ENCODE data around the gene EID2.

Gene EID2

DNA sequence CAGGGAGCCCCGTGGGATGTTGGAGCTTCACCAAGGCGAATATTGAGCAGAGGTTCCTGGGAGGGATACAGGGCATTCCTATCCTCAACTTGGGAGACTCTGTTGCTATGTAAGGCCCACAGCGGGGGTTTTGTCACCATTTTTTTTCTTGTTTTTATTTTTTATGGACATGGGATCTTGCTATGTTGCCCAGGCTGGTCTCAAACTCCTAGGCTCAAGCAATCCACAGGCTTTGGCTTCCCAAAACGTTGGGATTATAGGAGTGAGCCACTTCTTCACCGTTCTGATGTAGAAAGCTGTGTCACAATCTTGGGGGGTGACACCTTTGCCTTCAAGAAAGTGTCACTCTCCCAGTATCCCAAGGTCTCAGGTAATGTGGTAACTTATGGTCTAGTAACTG is 38.6 kb downstream of the EID2 start:
- no peak overlapping the region for H3K9ac ChIP-seq (ENCODE audit: low read depth, low read length)
- peaks cover 5% of the 10 kb centered on the region for H3K4me1 ChIP-seq (ENCODE audit: control insufficient read depth, insufficient read depth, low read length)
- no peaks in the 10 kb centered on the region for H3K9me3 ChIP-seq (ENCODE audit: control insufficient read depth, insufficient read depth, low read length)
- H3K27ac ChIP-seq (ENCODE audit: low read depth, low read length): no peak overlapping the region
- peaks cover 88% of the 10 kb centered on the region for H3K27me3 ChIP-seq (ENCODE audit: control insufficient read depth, insufficient read depth, low read length)
- no peak overlapping the region for H3K4me3 ChIP-seq (ENCODE audit: low read depth, low read length)
- H3K36me3 ChIP-seq (ENCODE audit: control insufficient read depth, insufficient read depth, low read length): no peaks in the 10 kb centered on the region

DNA sequence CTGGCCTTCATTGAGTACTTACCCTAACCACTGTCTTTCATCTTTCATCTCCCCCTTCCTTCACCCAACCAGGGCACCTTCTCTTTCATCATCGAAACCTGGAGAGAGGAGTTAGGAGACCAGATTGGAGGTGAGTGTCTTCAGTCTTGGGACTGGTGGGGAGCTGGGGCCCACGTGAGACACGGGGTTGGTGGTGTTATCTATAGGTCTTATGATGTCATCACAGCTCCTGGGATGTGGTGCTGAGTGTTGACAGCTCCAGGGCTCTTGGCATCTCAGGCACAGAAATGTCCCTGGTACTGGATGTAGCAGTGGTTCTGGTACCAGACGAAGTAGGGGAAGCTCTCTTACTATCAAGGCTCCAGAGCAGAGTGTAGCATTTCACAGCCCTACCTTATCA is 39.4 kb downstream of the EID2 start:
- no peaks in the 10 kb centered on the region for H3K36me3 ChIP-seq (ENCODE audit: control insufficient read depth, insufficient read depth, low read length)
- H3K4me1 ChIP-seq (ENCODE audit: control insufficient read depth, insufficient read depth, low read length): peaks cover 5% of the 10 kb centered on the region
- no peak overlapping the region for H3K9ac ChIP-seq (ENCODE audit: low read depth, low read length)
- no peak overlapping the region for H3K4me3 ChIP-seq (ENCODE audit: low read depth, low read length)
- no peaks in the 10 kb centered on the region for H3K9me3 ChIP-seq (ENCODE audit: control insufficient read depth, insufficient read depth, low read length)
- peaks cover 81% of the 10 kb centered on the region for H3K27me3 ChIP-seq (ENCODE audit: control insufficient read depth, insufficient read depth, low read length)
- H3K27ac ChIP-seq (ENCODE audit: low read depth, low read length): no peak overlapping the region

DNA sequence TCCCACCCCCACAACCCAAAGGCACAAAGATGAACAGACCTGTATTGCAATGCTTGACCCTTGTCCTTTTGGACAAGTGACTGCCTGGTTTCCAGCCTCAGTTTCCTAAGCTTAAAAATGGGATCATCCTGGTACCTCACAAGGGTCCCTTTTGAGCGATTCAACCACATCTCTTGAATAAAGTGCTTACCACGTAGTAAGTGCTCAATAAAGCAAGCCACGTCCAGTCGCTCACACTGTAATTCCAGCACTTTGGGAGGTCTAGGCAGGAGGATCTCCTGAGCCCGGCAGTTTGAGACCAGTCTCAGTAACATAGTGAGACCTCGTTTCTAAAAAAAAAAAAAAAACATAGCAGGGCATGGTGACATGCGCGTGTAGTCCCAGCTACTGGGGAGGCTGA is 40.0 kb downstream of the EID2 start:
- peaks cover 5% of the 10 kb centered on the region for H3K4me1 ChIP-seq (ENCODE audit: control insufficient read depth, insufficient read depth, low read length)
- no peak overlapping the region for H3K4me3 ChIP-seq (ENCODE audit: low read depth, low read length)
- H3K27ac ChIP-seq (ENCODE audit: low read depth, low read length): no peak overlapping the region
- peaks cover 74% of the 10 kb centered on the region for H3K27me3 ChIP-seq (ENCODE audit: control insufficient read depth, insufficient read depth, low read length)
- H3K9ac ChIP-seq (ENCODE audit: low read depth, low read length): no peak overlapping the region
- no peaks in the 10 kb centered on the region for H3K9me3 ChIP-seq (ENCODE audit: control insufficient read depth, insufficient read depth, low read length)
- no peaks in the 10 kb centered on the region for H3K36me3 ChIP-seq (ENCODE audit: control insufficient read depth, insufficient read depth, low read length)

DNA sequence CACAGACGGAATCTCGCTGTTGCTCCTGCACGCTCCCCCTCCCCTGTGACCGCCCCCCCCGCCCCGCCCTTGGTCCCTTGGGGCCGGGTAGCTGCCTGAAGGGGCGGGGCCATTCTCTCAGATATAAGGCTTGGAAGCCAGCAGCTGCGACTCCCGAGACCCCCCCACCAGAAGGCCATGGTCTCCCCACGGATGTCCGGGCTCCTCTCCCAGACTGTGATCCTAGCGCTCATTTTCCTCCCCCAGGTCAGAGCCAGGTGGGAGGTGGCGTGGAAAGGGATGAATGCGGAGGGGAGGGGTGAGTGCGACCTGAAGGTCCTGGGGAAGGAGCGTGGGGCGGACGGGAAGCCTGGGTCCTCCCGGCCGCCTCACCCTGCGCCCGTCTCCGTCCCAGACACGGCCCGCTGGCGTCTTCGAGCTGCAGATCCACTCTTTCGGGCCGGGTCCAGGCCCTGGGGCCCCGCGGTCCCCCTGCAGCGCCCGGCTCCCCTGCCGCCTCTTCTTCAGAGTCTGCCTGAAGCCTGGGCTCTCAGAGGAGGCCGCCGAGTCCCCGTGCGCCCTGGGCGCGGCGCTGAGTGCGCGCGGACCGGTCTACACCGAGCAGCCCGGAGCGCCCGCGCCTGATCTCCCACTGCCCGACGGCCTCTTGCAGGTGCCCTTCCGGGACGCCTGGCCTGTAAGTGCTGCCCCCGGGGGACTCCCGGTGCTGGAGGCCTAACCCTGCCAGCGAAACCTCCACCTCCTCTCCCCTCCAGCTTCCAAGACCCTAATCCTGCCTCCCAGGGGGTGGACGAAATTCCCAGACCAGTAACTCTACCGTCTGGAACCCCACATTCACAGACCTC is 40.9 kb downstream of the EID2 start, which contains the start of gene DLL3:
DLL3 (plus strand) TSS at position 150 of the 845 bp plus-strand sequence; CDS start at position 178, 28 bp downstream.
- H3K4me3 ChIP-seq (ENCODE audit: low read depth, low read length): peak within 1 kb of the TSS; percentile 57
- H3K36me3 ChIP-seq (ENCODE audit: control insufficient read depth, insufficient read depth, low read length): no peaks in the 10 kb centered on the region
- H3K27me3 ChIP-seq (ENCODE audit: control insufficient read depth, insufficient read depth, low read length): peaks cover 65% of the 10 kb centered on the region
- H3K9ac ChIP-seq (ENCODE audit: low read depth, low read length): no peak within 1 kb of the TSS
- H3K9me3 ChIP-seq (ENCODE audit: control insufficient read depth, insufficient read depth, low read length): no peaks in the 10 kb centered on the region
- H3K27ac ChIP-seq (ENCODE audit: low read depth, low read length): no peak within 1 kb of the TSS
- H3K4me1 ChIP-seq (ENCODE audit: control insufficient read depth, insufficient read depth, low read length): peaks cover 5% of the 10 kb centered on the region

DNA sequence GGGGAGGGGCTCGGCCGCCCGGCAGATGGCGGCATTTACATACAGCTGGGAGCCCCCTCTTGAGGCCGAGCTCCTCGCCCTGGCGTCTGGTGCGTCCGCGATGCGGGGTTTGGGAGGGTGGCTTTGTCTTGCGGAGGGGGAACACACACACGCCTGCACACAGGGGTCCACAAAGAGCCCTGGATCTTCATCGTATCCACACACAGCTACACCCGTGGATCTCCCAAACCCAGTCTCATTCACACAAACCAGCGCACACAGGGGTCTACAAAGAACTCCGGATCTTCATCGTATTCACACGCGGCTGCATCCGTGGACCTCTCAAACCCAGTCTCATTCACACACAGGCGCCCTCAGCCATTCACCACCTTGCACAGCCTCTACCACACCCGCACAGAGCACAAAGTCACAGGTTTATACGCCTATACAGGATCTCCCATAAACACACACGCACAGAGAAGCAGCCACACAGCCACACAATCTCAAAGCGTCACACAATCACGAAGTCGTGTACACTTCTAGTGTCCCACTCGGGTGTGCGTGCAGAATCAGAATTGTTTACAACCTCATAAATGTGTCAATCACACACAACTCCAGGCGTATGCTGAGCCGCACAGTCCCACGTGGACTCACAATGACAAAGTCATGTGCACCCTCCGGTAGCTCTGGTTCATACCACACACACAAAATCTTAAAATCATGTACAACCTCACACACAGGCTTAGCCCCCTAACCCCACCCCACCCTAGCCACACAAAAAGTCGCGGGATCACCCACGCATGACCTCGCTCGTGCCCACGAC is 41.8 kb downstream of the EID2 start:
- Histone ChIP-seq H3K4me1 (ENCODE audit: control insufficient read depth, insufficient read depth, low read length) (peaks cover 5% of the 10 kb centered on the region), H3K9ac (ENCODE audit: low read depth, low read length) (no peak overlapping the region), H3K27me3 (ENCODE audit: control insufficient read depth, insufficient read depth, low read length) (peaks cover 57% of the 10 kb centered on the region), H3K36me3 (ENCODE audit: control insufficient read depth, insufficient read depth, low read length) (no peaks in the 10 kb centered on the region), H3K27ac (ENCODE audit: low read depth, low read length) (no peak overlapping the region), H3K9me3 (ENCODE audit: control insufficient read depth, insufficient read depth, low read length) (no peaks in the 10 kb centered on the region), H3K4me3 (ENCODE audit: low read depth, low read length) (peak overlapping the region; percentile 57)

DNA sequence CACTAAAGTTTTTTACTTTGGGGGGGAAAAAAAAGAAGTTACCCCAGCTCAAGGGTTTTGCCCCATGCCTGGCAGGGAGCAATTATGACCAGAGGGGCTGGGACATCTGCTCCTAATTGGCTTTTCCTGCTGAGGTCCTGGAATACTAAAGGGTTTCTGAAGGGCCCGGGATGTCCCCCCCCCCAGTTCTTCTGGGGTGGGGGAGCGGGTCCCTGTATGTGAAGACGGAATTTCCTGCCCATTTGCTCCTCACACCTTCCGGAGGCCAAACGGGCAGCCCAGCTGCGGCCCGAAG is 42.3 kb downstream of the EID2 start:
- Histone ChIP-seq H3K36me3 (ENCODE audit: control insufficient read depth, insufficient read depth, low read length) (no peaks in the 10 kb centered on the region), H3K4me3 (ENCODE audit: low read depth, low read length) (peak overlapping the region; percentile 57; the same call in 1 of the 2 replicates), H3K4me1 (ENCODE audit: control insufficient read depth, insufficient read depth, low read length) (peaks cover 5% of the 10 kb centered on the region), H3K27ac (ENCODE audit: low read depth, low read length) (no peak overlapping the region), H3K9me3 (ENCODE audit: control insufficient read depth, insufficient read depth, low read length) (no peaks in the 10 kb centered on the region), H3K27me3 (ENCODE audit: control insufficient read depth, insufficient read depth, low read length) (peaks cover 53% of the 10 kb centered on the region), H3K9ac (ENCODE audit: low read depth, low read length) (no peak overlapping the region)

DNA sequence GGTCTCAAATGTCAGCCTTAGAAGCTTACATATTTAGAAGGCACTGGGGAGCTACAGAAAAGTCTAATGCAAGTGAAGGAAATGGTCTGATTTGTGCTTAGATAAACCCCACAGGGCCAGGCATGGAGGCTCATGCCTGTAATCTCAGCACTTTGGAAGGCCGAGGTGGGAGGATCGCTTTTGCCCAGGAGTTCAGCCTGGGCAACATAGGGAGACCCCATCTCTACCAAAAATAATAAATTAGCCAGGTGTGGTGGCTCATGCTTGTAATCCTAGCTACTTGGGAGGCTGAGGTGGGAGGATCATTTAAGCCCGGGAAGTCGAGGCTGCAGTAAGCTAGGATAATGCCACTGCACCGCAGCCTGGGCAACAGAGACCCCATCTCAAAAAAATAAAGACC is 43.9 kb downstream of the EID2 start:
- no peak overlapping the region for H3K27ac ChIP-seq (ENCODE audit: low read depth, low read length)
- H3K4me1 ChIP-seq (ENCODE audit: control insufficient read depth, insufficient read depth, low read length): peaks cover 5% of the 10 kb centered on the region
- H3K27me3 ChIP-seq (ENCODE audit: control insufficient read depth, insufficient read depth, low read length): peaks cover 39% of the 10 kb centered on the region
- H3K4me3 ChIP-seq (ENCODE audit: low read depth, low read length): no peak overlapping the region
- H3K9me3 ChIP-seq (ENCODE audit: control insufficient read depth, insufficient read depth, low read length): no peaks in the 10 kb centered on the region
- H3K9ac ChIP-seq (ENCODE audit: low read depth, low read length): no peak overlapping the region
- H3K36me3 ChIP-seq (ENCODE audit: control insufficient read depth, insufficient read depth, low read length): peaks cover 6% of the 10 kb centered on the region; the same call in 1 of the 2 replicates

DNA sequence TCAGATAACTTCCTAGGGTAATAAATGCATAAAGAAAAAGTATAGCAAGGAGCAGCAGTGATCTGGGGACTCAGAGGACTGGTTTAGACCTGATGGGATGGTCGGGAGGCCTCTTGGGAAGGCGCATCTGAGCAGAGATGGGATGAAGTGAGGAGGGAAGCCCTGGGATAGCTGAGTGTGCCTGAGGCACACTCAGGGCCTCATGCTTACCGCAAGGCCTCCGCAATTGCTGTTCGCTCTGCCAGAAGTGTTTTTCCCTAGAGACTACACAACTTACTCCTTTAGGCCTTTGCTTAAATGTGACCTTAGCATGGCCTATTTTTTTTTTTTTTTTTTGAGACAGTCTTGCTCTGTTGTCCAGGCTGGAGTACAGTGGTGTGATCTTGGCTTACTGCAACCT is 45.3 kb downstream of the EID2 start:
- Histone ChIP-seq H3K9me3 (ENCODE audit: control insufficient read depth, insufficient read depth, low read length) (no peaks in the 10 kb centered on the region), H3K4me3 (ENCODE audit: low read depth, low read length) (no peak overlapping the region), H3K4me1 (ENCODE audit: control insufficient read depth, insufficient read depth, low read length) (peaks cover 5% of the 10 kb centered on the region), H3K27me3 (ENCODE audit: control insufficient read depth, insufficient read depth, low read length) (peaks cover 25% of the 10 kb centered on the region), H3K9ac (ENCODE audit: low read depth, low read length) (no peak overlapping the region), H3K27ac (ENCODE audit: low read depth, low read length) (no peak overlapping the region), H3K36me3 (ENCODE audit: control insufficient read depth, insufficient read depth, low read length) (peaks cover 18% of the 10 kb centered on the region)

DNA sequence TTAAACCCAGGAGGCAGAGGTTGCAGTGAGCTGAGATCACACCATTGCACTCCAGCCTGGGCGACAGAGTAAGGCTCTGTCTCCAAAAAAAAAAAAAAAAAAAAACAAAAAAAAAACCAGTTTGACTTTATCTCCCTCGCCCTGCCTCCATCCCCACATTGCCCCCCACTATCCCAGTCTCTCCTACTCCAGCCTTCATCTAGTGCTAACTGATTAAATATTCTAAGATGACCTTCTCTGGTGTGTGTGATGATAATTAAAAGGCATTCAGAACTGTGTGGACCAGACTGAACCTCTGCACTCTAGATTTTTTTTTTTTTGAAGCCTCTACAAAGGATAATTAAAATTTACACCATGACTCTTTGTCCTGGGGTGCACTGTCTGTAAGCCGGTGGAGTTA is 47.2 kb downstream of the EID2 start:
- peaks cover 37% of the 10 kb centered on the region for H3K36me3 ChIP-seq (ENCODE audit: control insufficient read depth, insufficient read depth, low read length)
- H3K9me3 ChIP-seq (ENCODE audit: control insufficient read depth, insufficient read depth, low read length): no peaks in the 10 kb centered on the region
- H3K4me3 ChIP-seq (ENCODE audit: low read depth, low read length): no peak overlapping the region
- H3K9ac ChIP-seq (ENCODE audit: low read depth, low read length): no peak overlapping the region
- no peaks in the 10 kb centered on the region for H3K4me1 ChIP-seq (ENCODE audit: control insufficient read depth, insufficient read depth, low read length)
- no peak overlapping the region for H3K27ac ChIP-seq (ENCODE audit: low read depth, low read length)
- peaks cover 7% of the 10 kb centered on the region for H3K27me3 ChIP-seq (ENCODE audit: control insufficient read depth, insufficient read depth, low read length)

DNA sequence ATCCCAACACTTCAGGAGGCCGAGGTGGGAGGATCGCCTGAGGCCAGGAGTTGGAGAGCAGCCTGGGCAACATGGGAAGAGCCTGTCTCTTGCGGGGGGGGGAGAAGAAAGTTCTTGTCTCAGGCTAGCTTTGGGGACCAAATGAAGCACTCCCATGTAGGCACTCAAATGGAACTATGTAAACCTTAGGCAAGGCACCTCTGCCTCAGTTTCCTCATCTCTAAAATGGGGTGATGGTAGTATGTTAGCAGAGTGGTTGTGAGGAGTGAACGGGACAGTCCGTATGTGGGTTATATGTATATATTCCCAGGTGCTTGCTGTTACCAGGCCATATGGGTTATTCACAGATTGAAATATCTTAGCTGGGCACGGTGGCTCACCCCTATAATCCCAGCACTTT is 47.7 kb downstream of the EID2 start:
- H3K9ac ChIP-seq (ENCODE audit: low read depth, low read length): no peak overlapping the region
- H3K27ac ChIP-seq (ENCODE audit: low read depth, low read length): no peak overlapping the region
- H3K36me3 ChIP-seq (ENCODE audit: control insufficient read depth, insufficient read depth, low read length): peaks cover 39% of the 10 kb centered on the region
- H3K9me3 ChIP-seq (ENCODE audit: control insufficient read depth, insufficient read depth, low read length): no peaks in the 10 kb centered on the region
- H3K4me3 ChIP-seq (ENCODE audit: low read depth, low read length): no peak overlapping the region
- no peaks in the 10 kb centered on the region for H3K4me1 ChIP-seq (ENCODE audit: control insufficient read depth, insufficient read depth, low read length)
- peaks cover 4% of the 10 kb centered on the region; the same call in 1 of the 2 replicates for H3K27me3 ChIP-seq (ENCODE audit: control insufficient read depth, insufficient read depth, low read length)

DNA sequence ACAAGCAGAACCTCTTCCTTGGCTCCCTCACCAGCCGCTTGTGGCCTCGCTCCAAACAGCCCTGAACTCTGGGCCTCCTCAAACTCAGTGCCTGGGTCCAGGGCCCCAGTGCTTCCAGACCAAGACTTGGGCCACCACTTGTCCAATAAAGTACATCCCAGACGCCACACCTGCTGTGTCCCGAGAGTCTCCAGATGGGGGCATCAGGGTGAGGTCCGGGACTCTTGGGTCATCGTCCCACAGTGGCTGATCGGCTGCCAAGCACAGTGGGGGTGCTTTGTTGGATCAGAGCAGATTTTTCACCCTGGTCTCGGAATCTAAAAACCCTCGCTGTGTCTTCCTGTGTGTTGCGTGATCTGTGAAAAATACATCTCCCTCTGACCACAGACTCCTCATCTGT is 50.2 kb downstream of the EID2 start:
- Histone ChIP-seq H3K9me3 (ENCODE audit: control insufficient read depth, insufficient read depth, low read length) (no peaks in the 10 kb centered on the region), H3K36me3 (ENCODE audit: control insufficient read depth, insufficient read depth, low read length) (peaks cover 62% of the 10 kb centered on the region), H3K4me3 (ENCODE audit: low read depth, low read length) (no peak overlapping the region), H3K27ac (ENCODE audit: low read depth, low read length) (no peak overlapping the region), H3K27me3 (ENCODE audit: control insufficient read depth, insufficient read depth, low read length) (no peaks in the 10 kb centered on the region), H3K4me1 (ENCODE audit: control insufficient read depth, insufficient read depth, low read length) (no peaks in the 10 kb centered on the region), H3K9ac (ENCODE audit: low read depth, low read length) (no peak overlapping the region)

All from HUES48 (cell line).